GM19463 (cell line): ENCODE results near the gene POLH.
"Not testable (repeated sequence)": the region's sequence is repeated elsewhere in the genome, so short reads cannot be mapped to it uniquely, and the experiment has no call there.

Source experiments
- ATAC-seq: cut with Tn5 transposase; IDR thresholded peaks from one replicate; pipeline ENCODE4 v1.9.1; 2021; ENCODE audit warnings: mild to moderate bottlenecking, moderate library complexity; ENCODE audit not compliant: unreplicated experiment

The POLH gene

DNA sequence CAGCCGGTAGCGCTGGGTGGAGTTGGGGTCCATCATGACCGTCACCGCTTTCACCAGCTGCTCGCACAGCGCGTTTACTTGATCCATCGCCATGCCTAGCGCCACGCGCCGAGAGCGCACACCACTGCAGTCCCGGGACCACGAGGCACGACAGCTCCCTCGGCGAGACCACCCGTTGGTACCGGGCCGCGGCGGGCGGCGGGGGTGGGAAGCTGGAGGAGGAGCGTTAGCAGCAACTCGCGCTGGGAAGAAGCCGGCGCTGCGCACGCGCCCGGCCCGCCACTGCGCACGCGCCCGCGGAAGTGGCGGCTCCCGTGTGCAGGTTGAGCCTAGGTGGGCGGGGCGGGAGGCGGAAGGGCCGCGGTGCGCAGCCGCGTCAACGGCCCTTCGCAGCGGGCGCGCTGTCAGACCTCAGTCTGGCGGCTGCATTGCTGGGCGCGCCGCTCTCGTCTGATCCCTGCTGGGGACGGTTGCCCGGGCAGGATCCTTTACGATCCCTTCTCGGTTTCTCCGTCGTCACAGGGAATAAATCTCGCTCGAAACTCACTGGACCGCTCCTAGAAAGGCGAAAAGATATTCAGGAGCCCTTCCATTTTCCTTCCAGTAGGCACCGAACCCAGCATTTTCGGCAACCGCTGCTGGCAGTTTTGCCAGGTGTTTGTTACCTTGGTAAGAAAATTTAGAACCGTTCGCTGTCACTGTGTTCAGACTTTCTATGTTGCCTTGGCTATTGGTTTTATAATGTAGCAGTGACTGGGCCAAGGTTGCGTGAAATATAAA is at the start of gene POLH, which contains the start of gene XPO5:
Gene POLH, plus strand, starts transcription at position 414 of the 780 bp plus-strand sequence. CDS start 6,135 bp downstream, outside the sequence.
Gene XPO5, minus strand, starts transcription at position 267 of the 780 bp plus-strand sequence. Its CDS starts 174 bp downstream, at position 93.
- ATAC-seq: peak; percentile 93

DNA sequence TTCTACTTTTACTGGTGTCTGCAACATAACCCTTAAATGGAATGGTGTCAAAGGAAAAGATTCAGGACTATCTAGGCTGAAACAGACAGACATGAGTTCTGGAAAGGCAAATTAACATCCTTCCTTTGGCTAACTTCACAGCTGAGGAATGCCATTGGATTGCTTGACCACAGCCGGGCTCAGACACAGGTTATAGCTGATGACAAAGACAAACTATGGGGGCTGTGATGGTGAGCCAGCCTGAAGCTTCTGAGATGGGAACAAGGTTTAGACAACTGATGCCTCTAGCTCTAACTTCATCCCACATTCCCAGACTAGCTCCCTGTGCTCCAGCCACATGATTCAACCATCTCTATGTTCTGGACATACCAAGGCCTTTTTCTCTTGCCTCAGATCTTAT is 43.8 kb upstream of the POLH start:
- no peak for ATAC-seq

DNA sequence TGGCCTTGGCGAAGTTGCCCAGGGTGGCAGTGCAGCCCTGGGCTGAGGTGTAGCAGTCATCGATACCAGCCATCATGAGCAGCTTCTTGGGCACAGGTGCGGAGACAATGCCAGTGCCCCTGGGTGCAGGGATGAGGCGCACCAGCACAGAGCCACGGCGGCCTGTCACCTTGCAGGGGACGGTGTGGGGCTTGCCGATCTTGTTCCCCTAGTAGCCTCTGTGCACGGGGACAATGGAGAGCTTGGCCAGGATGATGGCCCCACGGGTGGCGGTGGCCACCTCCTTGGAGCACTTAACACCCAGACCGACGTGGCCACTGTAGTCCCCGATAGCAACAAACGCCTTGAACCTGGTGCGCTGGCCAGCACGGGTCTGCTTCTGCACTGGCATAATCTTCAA is 37.0 kb upstream of the POLH start:
- not testable (repeated sequence) for ATAC-seq

DNA sequence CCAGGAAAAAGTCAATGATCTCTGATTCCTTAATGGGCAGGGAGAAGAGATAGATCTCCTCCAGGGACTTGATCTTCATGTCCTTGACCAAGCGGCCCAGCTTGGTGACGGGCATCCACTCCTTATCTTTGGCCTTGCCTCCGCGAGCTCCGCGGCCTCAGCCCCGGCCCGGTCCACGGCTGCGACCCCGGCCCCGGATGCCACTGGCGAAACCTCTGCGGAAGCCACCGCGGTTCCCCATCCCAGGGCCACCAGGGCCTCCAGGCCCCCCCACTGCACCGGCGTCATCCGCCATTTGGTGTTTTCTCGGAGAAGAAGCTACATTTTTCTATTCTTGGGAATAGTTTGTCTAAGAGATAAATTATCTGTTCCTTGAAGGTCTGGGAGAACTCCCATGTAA is 36.6 kb upstream of the POLH start:
- not testable (repeated sequence) for ATAC-seq

DNA sequence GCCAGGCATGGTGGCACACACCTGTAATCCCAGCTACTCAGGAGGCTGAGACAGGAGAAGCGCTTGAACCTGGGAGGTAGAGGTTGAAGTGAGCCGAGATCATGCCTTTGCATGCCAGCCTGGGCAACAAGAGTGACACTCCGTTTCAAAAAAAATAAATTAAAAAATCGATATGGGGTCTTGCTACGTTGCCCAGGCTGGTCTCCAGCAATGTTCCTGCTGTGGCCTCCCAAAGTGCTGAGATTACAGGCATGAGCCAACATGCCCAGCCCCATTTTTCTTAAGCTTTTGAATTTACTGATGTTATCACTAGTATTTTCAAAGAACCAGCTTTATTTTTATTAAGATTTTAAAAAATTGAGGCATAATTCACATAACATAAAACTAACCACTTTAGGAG is 35.5 kb upstream of the POLH start:
- ATAC-seq: no peak

DNA sequence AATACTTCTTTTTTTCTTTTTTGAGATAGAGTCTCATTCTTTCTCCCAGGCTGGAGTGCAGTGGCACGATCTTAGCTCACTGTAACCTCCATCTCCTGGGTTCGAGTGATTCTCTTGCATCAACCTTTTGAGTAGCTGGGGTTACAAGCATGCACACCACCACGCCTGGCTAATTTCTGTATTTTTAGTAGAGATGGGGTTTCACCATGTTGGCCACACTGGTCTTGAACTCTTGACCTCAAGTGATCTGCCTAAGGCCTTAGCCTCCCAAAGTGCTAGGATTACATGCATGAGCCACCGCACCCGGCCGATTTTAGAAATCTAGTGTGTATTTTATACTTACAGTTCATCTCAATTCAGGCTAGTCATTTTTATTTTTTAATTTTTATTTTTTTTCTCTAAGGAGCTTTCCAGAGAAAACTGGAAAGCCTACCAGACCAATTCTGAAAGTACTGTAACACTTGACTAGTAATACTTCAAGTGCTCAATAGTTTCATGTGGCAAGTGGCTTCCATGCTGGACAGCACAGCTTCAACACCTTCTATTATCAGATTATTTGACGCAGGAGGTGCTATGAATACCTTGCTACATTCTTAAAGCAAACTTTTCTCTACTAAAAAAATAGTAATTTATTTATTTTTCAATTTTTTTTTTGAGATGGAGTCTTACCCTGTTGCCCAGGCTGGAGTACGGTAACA is 34.1 kb upstream of the POLH start:
- ATAC-seq: peak; percentile 45

DNA sequence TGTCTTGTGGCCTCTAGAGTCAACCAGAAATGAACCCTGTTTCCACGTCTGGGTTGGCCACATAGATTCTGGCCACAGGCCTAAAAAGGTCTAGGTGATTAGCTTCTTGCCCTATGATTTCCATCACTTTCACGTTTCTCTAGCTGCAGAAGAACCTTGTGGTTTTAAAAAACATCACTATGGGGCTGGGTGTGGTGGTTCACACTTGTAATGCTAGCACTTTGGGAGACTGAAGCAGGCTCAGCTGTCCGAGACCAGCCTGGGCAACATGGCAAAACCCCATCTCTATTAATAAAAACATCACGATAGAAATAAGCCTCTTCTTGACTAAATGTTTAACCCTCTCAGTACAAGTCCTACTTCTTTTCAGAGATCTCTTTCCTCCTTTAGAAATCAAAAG is 31.5 kb upstream of the POLH start:
- no peak for ATAC-seq

DNA sequence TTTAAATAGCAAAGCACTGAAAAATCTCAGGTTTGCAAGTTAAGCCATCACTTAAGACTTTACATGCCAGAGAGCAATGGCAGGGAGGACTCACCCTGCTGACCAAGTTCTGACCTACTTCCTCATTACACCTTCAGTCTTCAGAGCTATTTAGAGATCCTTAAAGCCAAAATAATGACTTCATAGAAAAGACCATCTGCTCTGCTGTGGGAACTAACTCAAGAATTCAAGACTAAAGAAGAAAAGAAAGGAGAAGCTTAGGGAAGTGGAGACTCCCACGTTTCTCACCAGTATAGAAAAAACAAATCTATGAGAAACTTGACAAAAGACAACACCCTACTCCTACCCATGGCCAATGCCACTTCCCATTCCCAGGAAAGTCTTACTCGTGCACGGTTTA is 28.8 kb upstream of the POLH start:
- no peak for ATAC-seq

DNA sequence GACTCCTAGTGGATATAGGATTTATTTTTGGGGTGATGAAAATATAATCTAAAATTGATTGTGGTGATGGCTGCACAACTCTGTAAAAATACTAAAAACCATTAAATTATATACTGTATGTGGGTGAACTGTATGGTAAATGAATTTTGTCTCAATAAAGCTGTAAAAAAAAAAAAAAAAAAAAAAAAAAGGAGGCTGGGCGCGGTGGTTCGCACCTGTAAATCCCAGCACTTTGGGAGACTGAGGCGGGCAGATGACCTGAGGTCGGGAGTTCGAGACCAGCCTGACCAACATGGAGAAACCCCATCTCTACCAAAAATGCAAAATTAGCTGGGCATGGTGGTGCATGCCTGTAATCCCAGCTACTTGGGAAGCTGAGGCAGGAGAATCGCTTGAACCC is 18.4 kb upstream of the POLH start:
- not testable (repeated sequence) for ATAC-seq

DNA sequence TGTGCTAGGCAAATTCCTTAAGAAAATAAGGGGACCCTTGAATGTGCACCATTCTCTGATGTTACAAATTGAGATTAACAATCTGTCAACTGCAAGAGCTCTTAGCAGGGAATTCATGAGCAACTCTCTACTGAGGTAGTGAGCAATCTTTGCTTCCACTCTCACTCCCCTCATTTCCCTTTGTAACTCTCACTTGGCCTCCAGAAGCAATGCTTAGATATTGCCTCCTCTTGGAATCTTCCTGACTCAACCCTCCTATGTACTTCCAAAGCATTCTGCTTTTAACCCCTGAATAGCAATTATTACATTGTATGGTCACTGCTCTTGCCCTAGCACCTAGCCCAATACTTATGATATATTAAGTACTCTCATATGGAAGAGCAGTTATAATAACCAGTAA is 16.7 kb upstream of the POLH start:
- no peak for ATAC-seq

DNA sequence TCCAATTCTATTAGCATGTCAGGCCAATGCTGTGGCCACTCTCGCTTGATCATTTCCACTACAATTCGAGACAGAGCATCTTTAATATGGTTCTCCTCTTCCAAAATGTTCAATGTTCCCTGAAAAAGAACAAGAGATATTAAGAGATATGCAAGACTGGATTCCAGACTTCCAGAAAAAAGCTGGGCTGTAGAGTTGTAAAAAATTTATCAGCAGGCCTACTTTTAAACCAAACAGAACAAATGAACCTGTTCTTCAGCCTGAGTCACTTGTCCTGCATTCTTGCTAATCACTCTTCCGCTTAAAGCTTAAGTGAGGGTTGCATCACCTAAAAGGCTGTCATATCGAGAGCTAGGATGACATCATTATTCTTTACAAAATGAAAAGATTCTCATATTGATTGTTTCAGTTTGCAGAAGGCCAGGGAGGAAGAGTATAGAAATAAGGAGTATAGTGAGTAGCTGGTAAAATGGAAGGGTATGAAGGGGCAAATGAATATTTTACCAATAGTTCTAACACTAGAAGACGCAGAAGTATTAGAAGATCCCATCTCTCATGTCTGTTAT is 5.0 kb upstream of the POLH start:
- ATAC-seq: no peak

DNA sequence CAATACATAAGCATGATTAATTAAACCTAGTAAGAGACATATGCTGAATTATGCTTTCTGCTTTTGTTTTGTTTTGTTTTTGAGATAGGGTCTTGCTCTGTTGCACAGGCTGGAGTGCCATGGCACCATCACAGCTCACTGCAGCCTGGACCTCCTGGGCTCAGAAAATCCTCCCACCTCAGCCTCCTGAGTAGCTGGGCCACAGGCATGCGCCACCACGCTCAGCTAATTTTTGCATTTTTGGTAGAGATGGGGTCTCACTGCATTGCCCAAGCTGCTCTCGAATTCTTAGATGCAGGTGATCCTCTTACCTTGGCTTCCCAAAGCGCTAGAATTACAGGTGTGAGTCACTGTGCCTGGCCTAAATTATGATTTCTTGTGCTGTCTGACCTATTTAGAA is 4.0 kb upstream of the POLH start:
- ATAC-seq: no peak

DNA sequence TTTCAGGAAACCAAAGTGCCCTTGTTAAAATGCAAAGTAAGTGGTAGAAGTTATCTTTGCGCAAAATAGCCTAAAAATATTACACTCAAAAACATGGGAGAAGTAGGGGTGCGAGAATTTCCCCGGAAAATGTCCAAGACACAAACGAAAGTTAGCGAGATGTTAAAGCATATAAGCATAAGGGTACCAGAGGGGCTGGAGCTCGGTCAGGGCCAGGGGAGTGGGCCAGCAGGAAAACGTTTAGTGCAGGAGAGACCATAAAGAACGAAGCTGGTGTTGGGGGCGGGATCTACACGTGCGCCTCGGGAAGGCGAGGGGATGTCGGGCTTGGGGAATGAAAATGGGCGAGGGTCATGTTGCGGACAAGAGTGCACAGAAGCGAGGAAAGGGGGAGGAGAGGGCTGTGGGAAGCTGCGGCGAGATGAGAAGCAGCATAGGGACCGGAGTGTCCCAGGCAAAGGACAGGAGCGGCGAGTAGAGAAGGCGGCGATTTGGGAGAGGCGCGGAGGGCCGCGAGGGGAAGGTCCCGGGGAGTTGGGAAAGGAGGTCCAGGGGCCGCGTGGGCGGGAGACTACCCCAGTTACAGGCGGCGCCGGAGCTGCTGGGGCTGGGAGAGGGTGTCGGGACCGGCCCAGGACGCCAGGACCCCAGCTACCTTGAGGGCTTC is 747 bp upstream of the POLH start:
- no peak for ATAC-seq

DNA sequence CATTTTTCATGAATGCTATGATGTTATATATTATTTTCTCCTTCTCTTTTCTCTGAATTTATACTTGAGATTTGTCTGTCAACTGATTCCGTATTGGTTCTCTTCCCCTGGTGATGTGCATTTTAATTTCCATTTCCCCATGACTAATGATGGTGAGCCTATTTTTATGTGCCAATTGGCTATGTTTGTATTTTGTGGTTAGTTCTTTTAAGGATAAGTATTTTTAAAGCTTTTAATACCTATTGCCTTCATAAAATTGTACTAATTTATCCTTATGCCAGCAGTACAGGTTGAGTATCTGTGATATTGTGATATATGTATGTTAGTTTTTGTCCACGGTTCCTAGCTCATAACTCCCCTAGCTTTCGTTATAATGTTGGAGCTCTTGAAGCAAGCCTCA is 2.8 kb downstream of the POLH start:
- ATAC-seq: no peak

DNA sequence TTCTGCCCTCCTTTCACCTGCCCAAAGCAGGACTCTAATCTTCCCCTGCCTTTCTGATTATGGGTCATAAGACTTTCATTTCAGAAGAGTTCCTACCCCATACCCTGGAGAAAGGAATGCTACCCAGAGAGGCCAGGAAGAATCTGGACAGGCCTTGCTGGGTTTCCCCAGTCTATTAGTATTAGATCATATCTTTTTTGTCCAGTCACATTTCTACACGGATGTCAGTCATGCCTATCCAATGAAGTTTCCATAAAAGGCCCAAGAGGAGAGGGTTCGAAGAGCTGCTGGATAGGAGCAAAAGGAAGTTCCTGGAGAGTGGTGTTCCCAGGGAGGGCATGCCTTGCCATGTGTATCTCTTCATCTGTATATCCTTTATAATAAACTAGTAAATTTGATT is 3.2 kb downstream of the POLH start:
- ATAC-seq: no peak

DNA sequence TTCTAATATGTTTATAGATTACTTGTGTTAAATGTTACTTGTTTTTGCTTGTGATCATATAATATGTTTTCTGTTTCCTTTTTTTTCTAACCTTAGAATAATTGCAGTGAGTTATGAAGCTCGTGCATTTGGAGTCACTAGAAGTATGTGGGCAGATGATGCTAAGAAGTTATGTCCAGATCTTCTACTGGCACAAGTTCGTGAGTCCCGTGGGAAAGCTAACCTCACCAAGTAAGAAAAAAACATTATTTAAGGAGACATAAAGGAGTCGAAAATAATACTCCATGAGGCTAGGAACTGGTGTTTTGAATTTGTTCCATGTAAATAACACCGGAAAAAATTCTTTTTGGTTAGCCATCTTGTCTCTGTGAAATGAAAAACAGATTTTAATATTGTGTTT is 6.9 kb downstream of the POLH start:
- no peak for ATAC-seq

DNA sequence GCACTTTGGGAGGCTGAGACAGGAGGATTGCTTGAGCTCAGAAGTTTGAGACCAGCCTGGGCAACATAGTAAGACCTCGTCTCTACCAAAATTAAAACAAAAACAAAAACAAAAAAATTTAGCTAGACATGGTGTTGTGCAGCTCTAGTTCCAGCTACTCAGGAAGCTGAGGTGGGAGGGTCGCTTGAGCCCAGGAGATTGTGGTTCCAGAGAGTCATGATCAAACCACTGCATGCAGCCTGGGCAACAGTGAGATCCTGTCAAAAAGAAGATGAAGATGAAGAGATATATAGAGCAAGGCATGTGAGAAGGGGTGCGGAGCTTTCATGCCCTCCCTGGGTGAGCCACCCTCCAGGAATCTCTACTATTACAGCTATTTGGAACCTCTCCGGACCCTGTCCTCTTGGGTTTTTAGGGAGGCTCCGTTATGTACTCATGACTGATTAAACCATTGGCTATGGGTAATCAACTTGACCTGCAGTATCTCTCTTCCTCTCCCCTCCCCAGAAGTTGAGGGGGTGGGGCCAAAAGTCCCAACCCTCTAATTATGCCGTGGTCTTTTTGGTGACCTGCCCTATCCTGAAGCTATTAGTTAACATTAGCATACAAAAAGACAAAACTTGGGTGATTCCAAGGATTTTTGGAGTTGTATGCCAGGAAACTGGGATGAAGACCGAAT is 9.0 kb downstream of the POLH start:
- ATAC-seq: no peak

DNA sequence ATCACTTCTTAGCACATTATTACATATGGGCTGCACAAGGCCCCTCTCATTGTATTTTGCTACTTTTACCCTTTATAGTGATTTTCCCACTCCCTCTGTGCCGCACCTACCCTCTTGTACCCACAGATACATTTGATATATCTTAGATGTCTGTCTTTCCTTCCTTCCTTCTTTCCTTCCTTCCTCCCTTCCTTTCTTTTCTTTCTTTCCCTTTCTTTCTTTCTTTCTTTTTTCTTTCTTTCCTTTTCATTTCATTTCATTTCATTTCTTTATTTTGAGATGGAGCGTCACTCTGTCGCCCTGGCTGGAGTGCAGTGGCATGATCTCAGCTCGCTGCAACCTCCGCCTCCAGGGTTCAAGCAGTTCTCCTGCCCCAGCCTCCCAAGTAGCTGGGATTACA is 12.2 kb downstream of the POLH start:
- ATAC-seq: no peak

DNA sequence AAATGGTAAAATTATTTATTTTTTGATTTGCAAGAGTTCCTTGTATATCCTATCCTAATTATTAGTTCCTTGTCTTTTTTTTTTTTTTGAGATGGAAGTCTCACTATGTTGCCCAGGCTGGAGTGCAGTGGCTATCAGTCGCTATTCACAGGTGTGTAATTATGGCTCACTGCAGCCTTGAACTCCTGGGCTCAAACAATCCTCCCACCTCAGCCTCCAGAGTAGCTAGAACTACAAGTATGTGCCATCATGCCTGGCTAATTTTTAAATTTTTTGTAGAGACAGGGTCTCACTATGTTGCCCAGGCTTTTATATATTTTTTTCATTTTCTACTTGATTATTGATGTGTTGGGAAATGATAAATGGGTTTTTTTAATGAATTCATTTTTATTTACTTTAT is 13.6 kb downstream of the POLH start:
- ATAC-seq: not testable (repeated sequence)

DNA sequence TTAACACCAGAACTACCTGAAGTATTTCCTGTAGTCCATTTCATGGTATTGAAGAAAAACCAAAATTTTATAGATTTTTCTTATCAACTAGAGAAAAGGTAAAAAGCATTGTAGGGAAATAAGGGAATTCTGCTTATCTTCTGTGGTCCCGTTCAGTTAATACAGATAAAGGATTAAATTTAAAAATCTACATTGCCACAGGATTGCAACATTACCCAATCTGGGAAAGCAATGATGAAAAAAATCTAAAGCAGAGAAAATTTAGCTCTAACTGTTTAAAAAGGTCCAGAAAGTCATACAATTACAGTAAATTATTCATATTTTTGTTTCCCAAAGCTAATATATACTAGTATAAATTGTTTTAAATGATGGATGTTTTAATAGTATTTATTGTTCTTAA is 18.0 kb downstream of the POLH start:
- ATAC-seq: no peak

DNA sequence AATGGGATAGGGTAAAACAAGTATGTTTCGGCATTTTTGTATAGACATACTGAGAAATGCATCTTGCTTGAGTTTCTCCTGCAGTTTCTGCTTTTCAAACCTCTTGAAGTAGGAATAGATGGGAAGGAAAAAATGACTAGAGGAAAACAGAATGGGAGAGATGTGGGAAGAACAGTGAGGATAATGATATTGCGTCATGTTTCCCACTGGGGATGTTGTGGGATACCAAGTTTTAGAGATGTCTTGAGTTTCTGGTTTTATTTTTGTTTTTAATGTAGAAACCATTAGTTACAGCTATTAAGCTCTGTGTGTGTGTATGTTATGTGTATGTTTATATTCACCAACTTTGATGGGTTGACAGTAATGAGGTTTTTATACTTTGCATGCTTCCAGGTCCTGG is 24.6 kb downstream of the POLH start:
- no peak for ATAC-seq
